ENCODE measurements around the gene SNPH. TPM values are rescaled to one million over a fixed set of nuclear protein-coding genes. Genes with fewer than 3 reads are reported as not detected.

The SNPH gene
- total RNA-seq, 1 experiment from 2014 or later = 21.4 TPM

DNA sequence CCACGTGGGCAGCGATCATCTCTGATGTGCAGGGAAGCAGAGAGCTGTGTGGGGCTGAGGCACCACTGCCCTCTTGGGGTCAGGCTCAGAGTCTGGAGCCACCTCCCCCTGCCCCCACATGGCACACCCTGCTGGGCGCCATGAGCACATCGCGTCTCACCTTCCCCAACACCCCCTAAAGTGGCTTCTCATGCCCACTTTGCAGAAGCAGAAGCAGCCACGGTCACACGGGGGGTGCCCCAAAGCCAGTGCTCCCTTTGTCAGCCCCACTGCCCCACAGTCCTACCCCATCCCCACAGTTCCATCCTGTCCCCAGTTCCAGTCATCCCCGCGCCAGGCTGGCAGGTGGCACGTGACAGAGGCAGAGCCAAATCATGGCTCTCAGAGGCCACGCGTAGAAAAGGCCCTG is 43.3 kb downstream of the SNPH start:
- Histone ChIP-seq H3K27ac (ENCODE audit: low read length) (no peak overlapping the region), H3K27me3 (ENCODE audit: low read length) (no peaks in the 10 kb centered on the region), H3K36me3 (ENCODE audit: low read depth, low read length) (no peaks in the 10 kb centered on the region), H3K9me3 (ENCODE audit: low read length) (no peaks in the 10 kb centered on the region), H4K20me1 (ENCODE audit: low read length) (no peaks in the 10 kb centered on the region), H3K9me2 (replicated peaks; ENCODE audit: low read length) (no peaks in the 10 kb centered on the region), H3K9ac (ENCODE audit: low read length) (no peak overlapping the region), H2AFZ (ENCODE audit: low read length) (no peak overlapping the region), H3F3A (ENCODE audit: low read length, unreplicated experiment) (no peaks in the 10 kb centered on the region), H3K4me2 (ENCODE audit: low read length) (no peak overlapping the region), H3K79me2 (ENCODE audit: low read length) (no peaks in the 10 kb centered on the region), H3K4me1 (ENCODE audit: insufficient read depth, low read length) (peaks cover 5% of the 10 kb centered on the region), H3K4me3 (ENCODE audit: low read length) (no peak overlapping the region)
- ATAC-seq (no peak), DNase-seq (no peak)
- TF ChIP-seq, protein P1, sequence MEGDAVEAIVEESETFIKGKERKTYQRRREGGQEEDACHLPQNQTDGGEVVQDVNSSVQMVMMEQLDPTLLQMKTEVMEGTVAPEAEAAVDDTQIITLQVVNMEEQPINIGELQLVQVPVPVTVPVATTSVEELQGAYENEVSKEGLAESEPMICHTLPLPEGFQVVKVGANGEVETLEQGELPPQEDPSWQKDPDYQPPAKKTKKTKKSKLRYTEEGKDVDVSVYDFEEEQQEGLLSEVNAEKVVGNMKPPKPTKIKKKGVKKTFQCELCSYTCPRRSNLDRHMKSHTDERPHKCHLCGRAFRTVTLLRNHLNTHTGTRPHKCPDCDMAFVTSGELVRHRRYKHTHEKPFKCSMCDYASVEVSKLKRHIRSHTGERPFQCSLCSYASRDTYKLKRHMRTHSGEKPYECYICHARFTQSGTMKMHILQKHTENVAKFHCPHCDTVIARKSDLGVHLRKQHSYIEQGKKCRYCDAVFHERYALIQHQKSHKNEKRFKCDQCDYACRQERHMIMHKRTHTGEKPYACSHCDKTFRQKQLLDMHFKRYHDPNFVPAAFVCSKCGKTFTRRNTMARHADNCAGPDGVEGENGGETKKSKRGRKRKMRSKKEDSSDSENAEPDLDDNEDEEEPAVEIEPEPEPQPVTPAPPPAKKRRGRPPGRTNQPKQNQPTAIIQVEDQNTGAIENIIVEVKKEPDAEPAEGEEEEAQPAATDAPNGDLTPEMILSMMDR (conservative IDR thresholded peaks at IDR 0.05; ENCODE audit: low read depth, low read length) = no peak
- TF ChIP-seq EZH2 (IDR thresholded peaks at IDR 0.05; ENCODE audit: low read length, unreplicated experiment) = no peak
- TF ChIP-seq EZH2phosphoT487 (IDR thresholded peaks at IDR 0.05; ENCODE audit: borderline replicate concordance, low read length) = no peak
- ChIA-PET POLR2A (ENCODE audit: unreplicated experiment) (no interaction called here), CTCF (interaction anchor here (0.6 kb wide), 1 partner anchor 117 kb away, joined by 3 read pairs; no protein-coding TSS in a partner anchor)
- BruUV-seq (replicated peaks) = no TSS peak
- intact Hi-C loops (cut with micrococcal nuclease) = no loop called here

DNA sequence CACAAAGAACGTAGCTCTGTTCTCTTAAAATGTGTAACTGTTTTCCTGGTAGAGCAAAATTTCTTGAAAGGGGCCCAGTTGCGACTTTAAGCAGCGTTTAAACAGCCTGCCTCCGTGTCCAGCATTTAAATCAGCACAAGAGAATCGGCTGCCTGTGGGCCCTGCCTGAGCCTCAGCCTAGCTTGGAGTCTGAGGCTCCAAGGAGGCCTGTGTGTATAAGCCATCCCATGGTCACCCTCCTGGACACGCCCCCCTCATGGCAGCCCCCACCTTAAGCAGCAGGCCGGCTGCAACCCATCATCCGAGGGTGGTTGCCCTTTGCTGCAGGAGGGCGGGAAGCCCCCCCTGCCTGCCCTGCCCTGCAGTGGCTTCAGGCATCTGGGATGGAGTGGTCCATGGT is 44.0 kb downstream of the SNPH start:
- BruUV-seq (replicated peaks) = no TSS peak
- CTCF ChIA-PET = interaction anchor here (0.6 kb wide), 1 partner anchor 118 kb away, joined by 3 read pairs; no protein-coding TSS in a partner anchor
- intact Hi-C loops (cut with micrococcal nuclease) = no loop called here

DNA sequence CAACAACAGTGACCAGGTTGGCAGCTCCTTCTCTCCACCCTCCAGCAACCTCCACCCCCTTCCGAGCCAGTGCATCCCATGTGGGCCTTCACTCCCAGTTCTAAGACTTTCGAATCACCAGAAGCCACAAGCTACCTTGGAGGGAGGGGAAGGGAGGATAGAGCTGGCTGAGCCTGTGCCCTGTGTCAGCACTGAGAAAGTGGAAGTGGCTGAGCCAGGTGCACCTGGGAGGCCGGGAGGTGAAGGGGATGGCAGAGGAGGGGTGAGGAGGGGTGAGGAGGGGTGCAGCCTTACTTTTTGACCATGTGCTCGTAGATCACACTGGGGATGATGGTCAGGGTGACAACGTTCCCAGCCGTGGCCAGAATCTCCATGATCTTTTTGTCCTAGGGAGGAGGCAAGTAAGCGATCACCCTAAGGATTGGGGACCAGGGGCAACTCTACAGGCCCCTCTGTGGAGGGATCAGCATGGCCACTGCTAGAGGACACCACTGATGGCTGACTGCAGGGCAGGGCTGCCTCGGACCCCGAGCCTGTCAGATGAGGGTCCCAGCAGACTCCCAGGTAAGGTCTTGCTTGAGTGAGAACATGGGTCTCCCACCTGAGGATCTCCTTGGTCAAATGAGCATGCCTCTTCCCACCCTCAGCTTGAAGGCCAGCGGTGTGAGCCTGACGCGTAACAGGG is 44.6 kb downstream of the SNPH start:
- no peak for DNase-seq
- intact Hi-C loops (cut with micrococcal nuclease) = no loop called here
- no peaks in the 10 kb centered on the region for H3K9me3 ChIP-seq (ENCODE audit: low read length)
- H3K9me2 ChIP-seq (replicated peaks; ENCODE audit: low read length) = no peaks in the 10 kb centered on the region
- POLR2A ChIA-PET (ENCODE audit: unreplicated experiment) = no interaction called here
- H4K20me1 ChIP-seq (ENCODE audit: low read length) = no peaks in the 10 kb centered on the region
- H3K9ac ChIP-seq (ENCODE audit: low read length) = no peak overlapping the region
- no peaks in the 10 kb centered on the region for H3K79me2 ChIP-seq (ENCODE audit: low read length)
- no peak overlapping the region for H3K4me3 ChIP-seq (ENCODE audit: low read length)
- H3K27me3 ChIP-seq (ENCODE audit: low read length) = no peaks in the 10 kb centered on the region
- no peaks in the 10 kb centered on the region for H3K36me3 ChIP-seq (ENCODE audit: low read depth, low read length)
- no peak overlapping the region for H3K4me2 ChIP-seq (ENCODE audit: low read length)
- CTCF ChIA-PET = no interaction called here
- ATAC-seq = no peak
- no TSS peak for BruUV-seq (replicated peaks)
- TF ChIP-seq, protein P1 (conservative IDR thresholded peaks at IDR 0.05; ENCODE audit: low read depth, low read length) = no peak
- TF ChIP-seq EZH2phosphoT487 (IDR thresholded peaks at IDR 0.05; ENCODE audit: borderline replicate concordance, low read length) (no peak), EZH2 (IDR thresholded peaks at IDR 0.05; ENCODE audit: low read length, unreplicated experiment) (no peak)
- no peaks in the 10 kb centered on the region for H3F3A ChIP-seq (ENCODE audit: low read length, unreplicated experiment)
- peaks cover 5% of the 10 kb centered on the region for H3K4me1 ChIP-seq (ENCODE audit: insufficient read depth, low read length)
- no peak overlapping the region for H3K27ac ChIP-seq (ENCODE audit: low read length)
- no peak overlapping the region for H2AFZ ChIP-seq (ENCODE audit: low read length)

More for the DNA sequence above, 44.0 kb downstream of the SNPH start:
- H3K27me3 ChIP-seq (ENCODE audit: low read length) = no peaks in the 10 kb centered on the region
- peaks cover 5% of the 10 kb centered on the region for H3K4me1 ChIP-seq (ENCODE audit: insufficient read depth, low read length)
- no peaks in the 10 kb centered on the region for H3K36me3 ChIP-seq (ENCODE audit: low read depth, low read length)
- no peaks in the 10 kb centered on the region for H3K9me2 ChIP-seq (replicated peaks; ENCODE audit: low read length)
- no peak overlapping the region for H3K27ac ChIP-seq (ENCODE audit: low read length)
- H3K9ac ChIP-seq (ENCODE audit: low read length) = no peak overlapping the region
- DNase-seq (no peak), ATAC-seq (no peak)
- H3K4me3 ChIP-seq (ENCODE audit: low read length) = no peak overlapping the region
- H4K20me1 ChIP-seq (ENCODE audit: low read length) = no peaks in the 10 kb centered on the region
- no peak overlapping the region for H3K4me2 ChIP-seq (ENCODE audit: low read length)
- POLR2A ChIA-PET (ENCODE audit: unreplicated experiment) = no interaction called here
- no peaks in the 10 kb centered on the region for H3K9me3 ChIP-seq (ENCODE audit: low read length)
- H3K79me2 ChIP-seq (ENCODE audit: low read length) = no peaks in the 10 kb centered on the region
- H2AFZ ChIP-seq (ENCODE audit: low read length) = no peak overlapping the region
- no peaks in the 10 kb centered on the region for H3F3A ChIP-seq (ENCODE audit: low read length, unreplicated experiment)
- TF ChIP-seq EZH2 (IDR thresholded peaks at IDR 0.05; ENCODE audit: low read length, unreplicated experiment) = no peak
- no peak for TF ChIP-seq EZH2phosphoT487 (IDR thresholded peaks at IDR 0.05; ENCODE audit: borderline replicate concordance, low read length)
- TF ChIP-seq, protein P1 (conservative IDR thresholded peaks at IDR 0.05; ENCODE audit: low read depth, low read length) = no peak
